Activated naive CD8-positive, alpha-beta T cell treated with anti-CD3 and anti-CD28 coated beads for 36 hours (primary cell): ENCODE results near the gene SEC31A. TPM values are rescaled to one million over a fixed set of nuclear protein-coding genes. Genes with fewer than 3 reads are reported as not detected.

Experiments used
- DNase-seq: peaks from one replicate; pipeline ENCODE4 v3.0.0; 2021
- H3K27ac Mint-ChIP-seq: one replicate; pipeline ENCODE4 v1.8.0; 2022; ENCODE audit warnings: mild to moderate bottlenecking, moderate library complexity, mixed read lengths
- H3K27me3 Mint-ChIP-seq: one replicate; pipeline ENCODE4 v1.8.0; 2022; ENCODE audit warnings: mild to moderate bottlenecking, mixed read lengths
- H3K36me3 Mint-ChIP-seq: one replicate; pipeline ENCODE4 v1.8.0; 2021; ENCODE audit warnings: mild to moderate bottlenecking, mixed read lengths
- H3K4me1 Mint-ChIP-seq: one replicate; pipeline ENCODE4 v1.8.0; 2021; ENCODE audit warnings: mixed read lengths
- H3K4me3 Mint-ChIP-seq: one replicate; pipeline ENCODE4 v1.8.0; 2022; ENCODE audit warnings: mild to moderate bottlenecking, moderate library complexity, mixed read lengths
- H3K9me3 Mint-ChIP-seq: one replicate; pipeline ENCODE4 v1.8.0; 2022; ENCODE audit warnings: mixed read lengths
- total RNA-seq, 2 experiments: library from RNA; stranded (reverse); gene quantifications; one replicate each; pipeline ENCODE4 v1.2.3, GENCODE V29; 2021

Gene SEC31A
- total RNA-seq, 2 experiments from 2014 or later = 78.8 to 88.3 TPM

GRCh38 chr4:82780752-82781231, 110.2 kb downstream of the SEC31A start:
- no peaks in the 10 kb centered on the region for H3K27me3 Mint-ChIP-seq
- H3K4me3 Mint-ChIP-seq = no peak overlapping the region
- no peak for DNase-seq
- no peaks in the 10 kb centered on the region for H3K9me3 Mint-ChIP-seq
- H3K36me3 Mint-ChIP-seq = no peaks in the 10 kb centered on the region
- peaks cover 4% of the 10 kb centered on the region for H3K4me1 Mint-ChIP-seq
- H3K27ac Mint-ChIP-seq = no peak overlapping the region

- DNase-seq = no peak
- H3K9me3 Mint-ChIP-seq = no peaks in the 10 kb centered on the region
- H3K4me3 Mint-ChIP-seq = no peak overlapping the region
- H3K36me3 Mint-ChIP-seq = no peaks in the 10 kb centered on the region
- no peaks in the 10 kb centered on the region for H3K27me3 Mint-ChIP-seq
- H3K4me1 Mint-ChIP-seq = peaks cover 2% of the 10 kb centered on the region
- no peak overlapping the region for H3K27ac Mint-ChIP-seq
These were observed 110.7 kb downstream of the SEC31A start for GRCh38 chr4:82780170-82780751.

- H3K9me3 Mint-ChIP-seq = no peaks in the 10 kb centered on the region
- H3K27me3 Mint-ChIP-seq = no peaks in the 10 kb centered on the region
- peaks cover 2% of the 10 kb centered on the region for H3K4me1 Mint-ChIP-seq
- H3K4me3 Mint-ChIP-seq = no peak overlapping the region
- no peak for DNase-seq
- no peaks in the 10 kb centered on the region for H3K36me3 Mint-ChIP-seq
- no peak overlapping the region for H3K27ac Mint-ChIP-seq
These were observed 111.9 kb downstream of the SEC31A start for GRCh38 chr4:82779032-82779431.

GRCh38 chr4:82777857-82778525, 113.0 kb downstream of the SEC31A start:
- peaks cover 2% of the 10 kb centered on the region for H3K4me1 Mint-ChIP-seq
- no peak overlapping the region for H3K4me3 Mint-ChIP-seq
- H3K27ac Mint-ChIP-seq = no peak overlapping the region
- H3K36me3 Mint-ChIP-seq = no peaks in the 10 kb centered on the region
- no peaks in the 10 kb centered on the region for H3K9me3 Mint-ChIP-seq
- no peak for DNase-seq
- no peaks in the 10 kb centered on the region for H3K27me3 Mint-ChIP-seq

GRCh38 chr4:82776925-82777542, 113.9 kb downstream of the SEC31A start:
- H3K27me3 Mint-ChIP-seq = no peaks in the 10 kb centered on the region

GRCh38 chr4:82775243-82775642, 115.7 kb downstream of the SEC31A start:
- Mint-ChIP-seq H3K4me1 (peaks cover 2% of the 10 kb centered on the region), H3K27me3 (no peaks in the 10 kb centered on the region), H3K36me3 (no peaks in the 10 kb centered on the region), H3K27ac (no peak overlapping the region), H3K9me3 (no peaks in the 10 kb centered on the region), H3K4me3 (no peak overlapping the region)
- DNase-seq = no peak

More at GRCh38 chr4:82776925-82777542, 113.9 kb downstream of the SEC31A start:
- H3K4me1 Mint-ChIP-seq = peaks cover 2% of the 10 kb centered on the region
- no peak overlapping the region for H3K27ac Mint-ChIP-seq
- no peaks in the 10 kb centered on the region for H3K36me3 Mint-ChIP-seq
- no peak for DNase-seq
- no peaks in the 10 kb centered on the region for H3K9me3 Mint-ChIP-seq
- no peak overlapping the region for H3K4me3 Mint-ChIP-seq

GRCh38 chr4:82774711-82775171, 116.2 kb downstream of the SEC31A start:
- Mint-ChIP-seq H3K9me3 (no peaks in the 10 kb centered on the region), H3K27me3 (no peaks in the 10 kb centered on the region), H3K36me3 (no peaks in the 10 kb centered on the region), H3K4me3 (no peak overlapping the region), H3K27ac (no peak overlapping the region), H3K4me1 (peaks cover 2% of the 10 kb centered on the region)
- DNase-seq = no peak

GRCh38 chr4:82773057-82773456, 117.9 kb downstream of the SEC31A start:
- Mint-ChIP-seq H3K36me3 (no peaks in the 10 kb centered on the region), H3K9me3 (no peaks in the 10 kb centered on the region), H3K27ac (no peak overlapping the region), H3K27me3 (no peaks in the 10 kb centered on the region), H3K4me3 (no peak overlapping the region), H3K4me1 (no peaks in the 10 kb centered on the region)
- no peak for DNase-seq

- Mint-ChIP-seq H3K27ac (no peak overlapping the region), H3K9me3 (peaks cover 11% of the 10 kb centered on the region), H3K36me3 (peaks cover 2% of the 10 kb centered on the region), H3K4me1 (no peaks in the 10 kb centered on the region), H3K27me3 (no peaks in the 10 kb centered on the region), H3K4me3 (no peak overlapping the region)
- no peak for DNase-seq
These were observed 120.3 kb downstream of the SEC31A start for GRCh38 chr4:82770607-82771006.

Other genes starting within 250 kb of the SEC31A start
- gene SCD5, start 92.4 kb downstream of the SEC31A start, total RNA-seq = 1 to 10 TPM; 3.8 to 4.0 TPM
- gene THAP9, start 9.6 kb upstream of the SEC31A start, total RNA-seq = 1 to 10 TPM; 3.8 to 4.9 TPM
- 10 to 100 TPM; 22.7 TPM for gene LIN54, start 119.7 kb upstream of the SEC31A start, total RNA-seq
- gene COPS4, start 144.0 kb upstream of the SEC31A start, total RNA-seq = 10 to 100 TPM; 42.6 to 43.9 TPM
- gene PLAC8, start 223.6 kb upstream of the SEC31A start, total RNA-seq = 100 to 1,000 TPM; 132 to 140 TPM